ENCODE data around the gene DHRS3. TPM values are rescaled to one million over a fixed set of nuclear protein-coding genes. Genes with fewer than 3 reads are reported as not detected.

The DHRS3 gene
- total RNA-seq, 6 donors from 2014 or later: 84.9 to 154 (median 119) TPM

DNA sequence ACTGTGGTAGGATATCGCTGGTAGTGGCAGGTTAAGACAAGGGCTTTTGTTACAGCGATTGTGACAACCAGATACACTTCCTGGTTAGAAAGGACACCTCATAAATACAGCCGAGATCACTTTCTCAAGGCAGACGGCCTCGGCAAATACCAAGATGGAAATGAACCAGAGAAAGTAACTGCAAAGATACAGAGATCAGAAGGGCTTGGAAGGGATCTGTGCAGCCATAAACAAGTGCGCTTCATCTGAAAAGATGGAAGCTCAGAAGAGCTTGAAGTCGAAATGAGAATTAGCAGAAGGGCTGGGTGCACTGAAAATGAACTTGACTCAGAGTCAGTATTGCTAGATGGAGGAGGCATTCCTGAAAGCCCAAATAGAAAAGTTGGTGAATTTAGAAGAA, 7.1 kb downstream of the DHRS3 start:
- Histone ChIP-seq H3K27ac (no peak overlapping the region), H3K9me3 (no peaks in the 10 kb centered on the region), H3K27me3 (no peaks in the 10 kb centered on the region), H3K36me3 (peaks cover 0 to 21% (median 10%) of the 10 kb centered on the region in 4 donors), H3K4me1 (peaks cover 10 to 34% (median 28%) of the 10 kb centered on the region in 4 donors), H3K4me3 (no peak overlapping the region)
- DNase-seq: no peak
- TF ChIP-seq POLR2A (IDR thresholded peaks at IDR 0.05) (no peak), CTCF (IDR thresholded peaks at IDR 0.05) (no peak)
- WGBS, 2 donors: 83 to 89% methylated on average over 7 of the region's 7 CpGs
- no peak for ATAC-seq (ENCODE audit: low FRiP score in 2 of 2)

DNA sequence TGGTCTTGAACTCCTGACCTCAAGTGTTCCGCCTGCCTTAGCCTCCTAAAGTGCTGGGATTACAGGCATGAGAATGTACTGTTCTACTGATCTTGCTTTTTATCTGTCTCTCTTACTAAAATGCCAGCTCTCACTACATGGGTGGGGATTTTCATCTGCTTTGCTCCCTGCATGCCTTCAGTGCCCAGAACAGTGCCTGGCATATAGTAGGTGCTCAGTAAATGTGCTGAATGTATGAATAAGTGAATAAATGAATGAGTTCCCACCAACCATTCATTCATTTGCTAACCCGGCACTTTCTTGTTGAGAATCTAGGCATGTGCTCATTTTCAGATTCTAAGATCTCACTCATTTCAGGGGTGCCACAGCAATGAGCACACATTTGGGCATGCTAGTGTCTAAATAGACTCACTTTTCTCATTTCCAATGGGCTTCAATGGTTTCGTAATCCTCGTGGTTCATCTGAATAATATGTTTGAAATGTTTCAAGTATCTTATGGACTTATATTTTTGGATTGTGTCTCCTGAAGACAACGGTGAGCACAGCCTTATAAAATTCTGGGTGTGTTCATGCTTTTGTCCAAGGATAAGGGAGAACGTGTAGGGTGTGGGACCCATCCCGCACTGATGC, 7.6 kb downstream of the DHRS3 start:
- H3K9me3 ChIP-seq: no peaks in the 10 kb centered on the region
- no peak for TF ChIP-seq POLR2A (IDR thresholded peaks at IDR 0.05)
- TF ChIP-seq CTCF (IDR thresholded peaks at IDR 0.05): no peak
- no peak for TF ChIP-seq EP300 (IDR thresholded peaks at IDR 0.05)
- TF ChIP-seq POLR2AphosphoS5 (IDR thresholded peaks at IDR 0.05): no peak
- H3K36me3 ChIP-seq: peaks cover 0 to 21% (median 10%) of the 10 kb centered on the region in 4 donors
- no peak overlapping the region for H3K4me3 ChIP-seq
- WGBS, 2 donors: 76 to 85% methylated on average over 7 of the region's 7 CpGs
- DNase-seq (no peak), ATAC-seq (ENCODE audit: low FRiP score in 2 of 2) (no peak)
- H3K27ac ChIP-seq: no peak overlapping the region
- peaks cover 6 to 31% (median 29%) of the 10 kb centered on the region in 4 donors for H3K4me1 ChIP-seq
- H3K27me3 ChIP-seq: no peaks in the 10 kb centered on the region

- H3K9me3 ChIP-seq: no peaks in the 10 kb centered on the region
- ATAC-seq (ENCODE audit: low FRiP score in 2 of 2) (no peak), DNase-seq (no peak)
- peaks cover 8 to 30% (median 27%) of the 10 kb centered on the region in 4 donors for H3K4me1 ChIP-seq
- peaks cover 0 to 21% (median 10%) of the 10 kb centered on the region in 4 donors for H3K36me3 ChIP-seq
- 77 to 82% methylated on average over 4 to 5 of the region's 5 CpGs for WGBS, 2 donors
- no peak overlapping the region for H3K4me3 ChIP-seq
- TF ChIP-seq POLR2AphosphoS5 (IDR thresholded peaks at IDR 0.05) (no peak), CTCF (IDR thresholded peaks at IDR 0.05) (no peak), EP300 (IDR thresholded peaks at IDR 0.05) (no peak), POLR2A (IDR thresholded peaks at IDR 0.05) (no peak)
- H3K27me3 ChIP-seq: no peaks in the 10 kb centered on the region
- H3K27ac ChIP-seq: peak overlapping the region in 3 of 4 donors; percentile 0 to 41 (median 4)
Observed at GRCh38 chr1:12609469-12610003, 8.5 kb downstream of the DHRS3 start.

GRCh38 chr1:12608311-12608957, 9.6 kb downstream of the DHRS3 start:
- no peak overlapping the region for H3K4me3 ChIP-seq
- no peaks in the 10 kb centered on the region for H3K27me3 ChIP-seq
- WGBS, 2 donors: 71 to 93% methylated on average over 5 of the region's 5 CpGs
- TF ChIP-seq POLR2A (IDR thresholded peaks at IDR 0.05): no peak
- no peak for TF ChIP-seq POLR2AphosphoS5 (IDR thresholded peaks at IDR 0.05)
- no peak for TF ChIP-seq CTCF (IDR thresholded peaks at IDR 0.05)
- no peak for TF ChIP-seq EP300 (IDR thresholded peaks at IDR 0.05)
- ATAC-seq (ENCODE audit: low FRiP score in 2 of 2) (no peak), DNase-seq (no peak)
- H3K27ac ChIP-seq: peak overlapping the region in 3 of 4 donors; percentile 4 to 41 (median 20)
- peaks cover 0 to 21% (median 10%) of the 10 kb centered on the region in 4 donors for H3K36me3 ChIP-seq
- no peaks in the 10 kb centered on the region for H3K9me3 ChIP-seq
- peaks cover 19 to 30% (median 27%) of the 10 kb centered on the region in 4 donors for H3K4me1 ChIP-seq
